HG03175 (cell line): ENCODE data around the gene LAGE3.
"Not testable (repeated sequence)": the region's sequence is repeated elsewhere in the genome, so short reads cannot be mapped to it uniquely, and the experiment has no call there.

Experiments
- ATAC-seq: cut with Tn5 transposase; IDR thresholded peaks from one replicate; pipeline ENCODE4 v1.9.1; 2021; ENCODE audit warnings: mild to moderate bottlenecking, moderate library complexity; ENCODE audit not compliant: unreplicated experiment

LAGE3 gene

DNA sequence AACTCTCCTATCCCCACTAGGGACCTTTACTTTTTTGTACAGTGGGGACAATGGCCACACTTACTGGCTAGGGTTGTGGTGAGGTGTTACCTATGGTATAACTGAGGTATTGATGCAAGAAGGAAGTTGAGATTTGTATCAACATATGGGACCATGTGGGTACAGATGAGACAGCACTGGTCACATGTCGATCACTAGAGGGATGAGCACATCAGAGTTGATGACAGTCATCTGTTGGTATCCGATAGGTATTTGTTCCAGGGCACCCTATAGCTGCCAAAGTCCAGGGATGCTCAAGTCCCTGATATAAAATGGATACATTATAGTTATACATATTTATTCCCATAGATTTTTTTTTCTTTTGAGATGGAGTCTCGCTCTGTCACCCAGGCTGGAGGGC is 23.9 kb upstream of the LAGE3 start:
- no peak for ATAC-seq

DNA sequence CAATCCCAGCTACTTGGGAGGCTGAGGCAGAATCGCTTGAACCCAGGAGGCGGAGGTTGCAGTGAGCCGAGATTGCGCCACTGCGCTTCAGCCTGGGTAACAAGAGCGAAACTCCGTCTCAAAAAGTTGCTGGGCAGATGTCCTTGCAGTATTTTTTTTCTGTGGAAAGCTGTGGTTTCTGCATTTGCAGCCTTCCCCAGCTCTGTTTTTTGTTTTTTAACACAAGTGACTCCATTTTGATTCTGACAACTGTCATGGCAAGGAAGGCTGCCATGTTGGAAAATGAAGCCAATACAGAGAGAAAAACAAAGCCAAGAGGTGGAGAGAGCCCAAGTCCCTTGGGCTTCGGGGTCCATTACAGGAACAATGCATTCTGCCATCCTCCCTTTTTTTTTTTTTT is 23.0 kb upstream of the LAGE3 start:
- no peak for ATAC-seq

DNA sequence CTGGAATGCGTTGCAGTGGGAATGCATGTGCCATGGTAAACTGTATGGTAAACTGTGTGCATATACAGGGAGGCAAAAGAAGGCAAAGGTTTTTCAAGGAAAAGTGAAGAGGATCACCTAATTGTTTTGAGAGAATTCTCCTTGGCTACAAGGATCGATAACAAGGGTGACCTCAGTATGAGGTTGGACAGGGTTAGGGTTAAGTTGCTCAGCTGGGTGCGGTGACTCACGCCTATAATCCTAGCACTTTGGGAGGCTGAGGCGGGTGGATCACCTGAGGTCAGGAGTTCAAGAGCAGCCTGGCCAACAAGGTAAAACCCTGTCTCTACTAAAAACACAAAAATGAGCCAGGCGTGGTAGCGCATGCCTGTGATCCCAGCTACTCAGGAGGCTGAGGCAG is 22.3 kb upstream of the LAGE3 start:
- ATAC-seq = not testable (repeated sequence)

DNA sequence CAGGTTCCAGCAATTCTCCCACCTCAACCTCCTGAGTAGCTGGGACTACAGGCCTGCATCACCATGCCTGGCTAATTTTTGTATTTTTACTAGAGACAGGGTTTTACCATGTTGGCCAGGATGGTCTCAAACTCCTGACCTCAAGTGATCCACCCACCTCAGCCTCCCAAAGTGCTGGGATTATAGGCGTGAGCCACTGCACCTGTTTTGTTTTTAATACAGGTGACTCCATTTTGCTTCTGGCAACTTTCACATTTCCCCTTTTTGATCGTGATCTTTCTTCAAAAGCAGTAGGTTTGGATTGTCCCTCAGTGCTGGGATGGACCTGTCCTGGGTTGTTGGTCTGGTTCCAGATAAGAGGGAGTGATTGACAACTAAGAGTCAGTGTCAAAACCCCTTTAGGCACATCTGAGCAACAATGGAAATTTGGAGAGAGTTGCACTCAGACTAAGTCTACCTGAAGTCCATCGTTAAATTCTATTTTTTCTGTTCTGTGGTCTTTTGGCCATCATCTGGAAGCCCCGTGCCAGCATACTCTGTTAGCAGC is 17.6 kb upstream of the LAGE3 start:
- ATAC-seq = not testable (repeated sequence)

DNA sequence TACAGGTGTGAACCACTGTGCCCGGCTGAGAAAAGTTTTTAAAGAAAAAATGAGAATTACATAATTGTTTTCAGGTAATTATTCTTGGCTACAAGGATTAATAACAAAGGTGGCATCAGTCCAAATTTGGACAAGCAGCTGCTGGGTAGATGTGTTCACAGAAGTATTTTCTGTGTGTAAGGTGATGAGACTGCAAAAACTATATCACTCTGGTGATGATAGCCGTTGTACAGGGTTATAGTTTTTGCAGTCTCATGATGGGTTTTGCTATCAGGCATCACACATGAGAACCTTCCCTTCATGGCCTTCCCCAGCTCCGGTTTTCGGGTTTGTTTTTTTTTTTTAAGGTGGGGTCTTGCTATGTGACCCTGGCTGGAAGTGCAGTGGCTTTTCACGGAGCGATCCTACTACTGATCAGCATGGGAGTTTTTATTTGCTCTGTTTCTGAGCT is 16.4 kb upstream of the LAGE3 start:
- no peak for ATAC-seq

DNA sequence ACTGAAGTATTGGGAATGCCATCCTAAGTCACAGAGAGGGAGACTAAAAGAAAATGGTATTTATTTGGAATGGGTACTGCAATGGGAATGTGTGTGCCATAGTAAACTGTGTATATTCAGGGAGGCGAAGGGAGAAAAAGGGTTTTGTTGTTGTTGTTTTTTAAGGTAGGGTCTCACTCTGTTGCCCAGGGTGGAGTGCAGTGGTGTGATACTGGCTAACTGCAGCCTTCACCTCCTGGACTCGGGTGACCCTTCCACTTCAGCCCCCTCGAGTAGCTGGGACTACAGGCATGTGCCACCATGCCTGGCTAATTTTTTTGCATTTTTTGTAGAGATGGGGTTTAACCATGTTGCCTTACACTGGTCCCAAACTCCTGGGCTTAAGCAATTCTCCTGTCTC is 15.6 kb upstream of the LAGE3 start:
- no peak for ATAC-seq

DNA sequence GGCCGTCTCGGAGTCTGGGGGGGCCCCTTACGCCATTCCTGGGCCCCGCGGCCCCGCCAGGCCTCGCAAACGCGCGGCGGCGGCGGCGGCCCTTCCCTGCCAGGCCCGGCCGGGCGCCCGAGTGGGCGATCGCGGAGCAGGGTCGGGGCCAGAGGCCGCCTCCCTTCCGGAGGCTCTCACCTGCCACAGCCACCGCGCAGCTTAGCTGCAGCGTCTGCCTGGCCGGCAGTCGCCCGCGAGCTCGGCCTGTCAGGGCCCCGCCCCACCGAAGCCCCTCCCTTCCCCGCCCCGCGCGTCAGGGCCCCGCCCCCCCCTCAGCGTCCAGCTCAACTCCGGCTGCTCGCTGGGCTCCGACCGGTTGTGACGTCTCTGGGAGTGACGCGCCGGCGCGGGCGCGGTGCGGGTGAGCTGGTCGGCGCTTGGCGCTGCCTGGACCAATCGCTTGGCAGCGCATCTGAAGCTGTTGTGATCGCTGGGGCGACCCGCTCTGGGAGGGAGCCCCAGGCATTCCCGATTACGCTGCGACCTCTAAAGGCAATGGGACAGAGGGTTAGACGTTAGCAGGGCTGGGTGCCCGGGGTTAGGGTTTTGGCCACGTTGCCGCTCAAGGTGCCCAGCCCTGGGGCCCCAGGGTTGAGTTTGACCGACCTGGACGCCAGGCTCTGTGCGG is 11.5 kb upstream of the LAGE3 start, which contains the start of gene SLC10A3:
Gene SLC10A3 (minus strand): TSS at position 216 of the 670 bp plus-strand sequence. CDS start 1,689 bp downstream, outside the sequence.
- ATAC-seq = peak; percentile 83

DNA sequence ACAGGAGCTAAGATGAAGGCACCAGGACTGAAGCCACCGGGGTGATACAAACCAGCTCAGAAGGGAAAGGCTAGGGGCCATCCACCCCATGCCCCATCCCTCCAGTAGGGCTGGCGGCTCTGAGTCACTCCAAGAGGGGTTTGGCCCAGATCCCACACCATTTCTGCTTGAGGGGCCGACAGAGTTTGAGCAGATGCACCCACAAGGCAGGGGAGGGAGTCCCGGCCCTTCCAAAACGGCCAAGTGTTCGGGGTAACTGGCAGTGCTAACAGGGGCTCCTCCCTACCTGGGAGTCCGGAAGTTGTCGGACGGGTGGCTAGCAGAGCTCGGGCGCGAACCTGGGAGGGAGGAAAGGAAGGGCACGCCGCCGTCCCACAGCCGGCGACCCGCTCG is 10.9 kb upstream of the LAGE3 start:
- peak; percentile 18 for ATAC-seq

DNA sequence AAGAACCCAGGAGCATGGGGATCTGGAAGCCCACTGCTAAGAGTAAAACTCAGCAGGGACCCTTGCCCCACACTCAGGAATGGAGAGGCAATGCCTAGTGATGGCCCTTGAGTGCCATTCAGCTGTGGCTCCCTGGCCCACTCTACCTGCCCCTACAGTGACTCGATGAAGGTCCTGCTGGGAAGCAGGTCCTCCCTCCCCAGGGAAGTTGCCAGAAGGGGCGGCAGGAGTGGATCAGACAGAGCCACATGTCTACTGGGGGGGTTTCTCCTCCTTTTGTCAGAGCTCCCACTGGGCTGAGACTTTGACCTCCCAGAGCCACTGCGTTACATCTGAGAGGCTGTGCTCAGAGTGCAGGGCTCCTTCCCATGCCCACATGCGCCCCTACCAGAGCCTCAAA is 10.1 kb upstream of the LAGE3 start:
- ATAC-seq = no peak

DNA sequence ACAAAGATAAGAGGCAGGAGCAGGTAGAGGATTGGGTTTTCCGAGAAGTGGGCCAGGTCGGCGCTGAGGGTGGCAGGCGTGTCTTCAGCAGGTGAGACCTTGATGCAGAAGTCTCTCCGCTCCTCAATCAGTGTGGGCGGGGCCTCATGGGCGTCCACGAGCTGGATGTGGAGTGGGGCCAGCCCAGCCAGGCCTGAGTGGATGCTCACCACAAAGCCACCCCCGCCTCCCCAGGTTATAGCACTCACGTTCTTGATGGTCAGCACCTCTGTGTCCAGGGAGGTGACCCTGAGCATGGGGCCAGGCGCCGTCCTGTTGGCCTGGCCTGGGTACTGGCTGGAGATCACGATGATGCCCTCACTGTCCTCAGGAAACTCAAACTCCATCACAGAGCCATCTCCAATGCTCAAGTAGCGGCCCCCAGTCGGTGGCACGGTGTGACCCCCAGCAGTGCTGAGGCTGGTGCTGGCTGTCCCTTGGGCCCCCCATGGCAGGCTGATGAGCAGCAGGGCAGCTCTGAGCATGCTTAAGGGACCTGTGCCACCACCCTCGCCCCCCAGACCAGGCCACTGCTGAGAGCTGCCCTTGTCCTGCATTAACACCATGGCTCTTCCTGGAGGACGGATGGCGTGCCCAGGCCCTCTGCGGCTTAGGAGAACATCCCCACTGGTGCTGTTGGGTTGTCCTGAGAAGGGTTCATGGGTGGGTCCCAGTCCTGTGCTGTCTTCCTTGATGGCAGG is 9.4 kb upstream of the LAGE3 start:
- no peak for ATAC-seq

DNA sequence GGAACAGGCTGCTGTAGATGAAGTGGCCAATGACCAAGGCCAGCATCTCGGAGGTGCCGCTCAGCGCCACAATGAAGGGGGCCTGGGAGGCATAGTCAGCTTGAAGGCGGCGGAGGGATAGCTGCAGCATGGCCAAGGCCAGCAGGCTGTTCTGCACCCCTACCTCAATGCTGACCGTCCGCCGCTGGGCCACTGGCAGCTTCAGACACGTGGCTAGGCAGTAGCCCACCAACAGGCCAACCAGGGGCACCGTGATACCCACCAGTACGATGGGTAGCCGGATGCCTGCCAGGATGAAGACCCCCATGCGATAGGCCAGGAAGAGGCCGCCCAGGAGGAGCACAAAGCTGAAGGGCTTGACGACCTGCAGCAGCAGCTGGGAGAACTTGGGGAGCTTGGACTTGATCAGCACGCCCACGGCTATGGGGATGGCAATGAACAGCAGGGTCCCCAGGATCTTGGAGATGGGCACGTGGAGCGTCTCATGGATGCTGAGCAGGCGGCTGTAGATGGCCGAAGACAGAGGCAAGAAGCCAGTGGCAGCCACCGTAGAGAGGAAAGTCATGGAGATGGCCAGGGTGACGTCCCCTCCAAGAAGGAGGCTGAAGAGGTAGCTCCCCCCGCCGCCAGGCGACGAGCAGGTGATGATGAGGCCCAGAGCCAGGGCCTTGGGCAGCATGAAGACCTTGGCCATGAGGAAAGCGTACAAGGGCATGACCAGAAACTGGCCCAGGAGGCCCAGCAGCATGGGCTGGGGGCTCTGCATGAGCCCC is 8.6 kb upstream of the LAGE3 start:
- no peak for ATAC-seq

DNA sequence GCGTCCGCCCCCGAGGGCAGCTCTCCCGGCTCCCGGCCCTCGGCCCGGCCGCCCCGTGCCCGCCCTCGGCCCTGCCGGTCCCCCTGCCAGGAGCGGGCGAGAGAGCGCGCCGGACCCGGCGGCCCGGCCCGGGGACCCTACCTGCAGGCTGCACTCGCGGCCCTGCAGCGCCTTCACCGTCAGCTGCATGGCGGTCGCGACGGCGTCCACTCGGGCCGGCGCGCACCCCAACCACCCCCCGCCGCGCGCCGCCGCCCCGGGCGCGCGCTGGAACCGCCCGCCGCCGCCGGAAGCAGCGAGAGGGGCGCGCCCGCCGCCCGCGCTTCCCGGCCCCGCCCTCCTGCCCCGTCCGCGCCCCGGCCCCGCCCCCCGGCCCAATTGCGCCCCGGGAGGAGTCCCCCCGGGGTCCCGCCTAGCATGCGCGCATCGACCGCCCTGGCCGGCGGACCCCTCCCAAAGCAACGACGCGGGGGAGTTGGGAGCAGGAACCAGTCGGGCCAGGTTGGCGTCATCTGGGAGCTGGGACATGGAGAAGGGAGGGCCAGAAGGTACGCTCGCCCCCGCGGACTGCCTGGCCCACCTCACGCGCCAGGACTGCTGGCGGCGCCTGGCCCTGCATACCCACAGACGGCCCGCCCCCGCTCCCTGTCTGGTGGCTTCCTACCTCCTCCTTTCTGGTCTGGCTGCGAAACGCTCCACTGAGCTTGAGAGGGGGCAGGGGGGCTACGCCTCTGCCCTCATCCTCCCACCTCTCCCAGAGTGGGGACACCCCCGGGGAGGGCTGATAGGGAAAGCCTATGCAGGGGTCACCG is 7.5 kb upstream of the LAGE3 start, which contains the start of gene UBL4A:
Gene UBL4A (minus strand): TSS at position 220 of the 812 bp plus-strand sequence. CDS start 31 bp downstream, at position 189.
- ATAC-seq = no peak

DNA sequence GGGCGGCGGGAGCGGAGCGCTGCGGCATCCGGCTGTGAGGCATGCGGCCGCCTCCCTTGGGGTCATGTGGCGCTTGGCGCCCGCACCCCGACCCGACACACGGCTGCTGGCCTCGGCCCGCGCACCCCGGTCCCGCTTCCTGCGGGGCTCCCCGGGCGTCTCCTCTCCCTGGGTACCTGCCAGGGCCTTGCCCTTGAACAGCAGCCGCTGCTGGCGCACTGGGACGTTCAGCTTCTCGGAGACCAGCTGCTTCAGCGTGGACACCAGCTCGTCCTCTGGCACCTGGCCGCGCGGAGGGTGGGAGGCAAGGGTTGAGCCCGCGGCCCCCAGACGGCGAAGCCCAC is 6.9 kb upstream of the LAGE3 start:
- ATAC-seq = no peak

DNA sequence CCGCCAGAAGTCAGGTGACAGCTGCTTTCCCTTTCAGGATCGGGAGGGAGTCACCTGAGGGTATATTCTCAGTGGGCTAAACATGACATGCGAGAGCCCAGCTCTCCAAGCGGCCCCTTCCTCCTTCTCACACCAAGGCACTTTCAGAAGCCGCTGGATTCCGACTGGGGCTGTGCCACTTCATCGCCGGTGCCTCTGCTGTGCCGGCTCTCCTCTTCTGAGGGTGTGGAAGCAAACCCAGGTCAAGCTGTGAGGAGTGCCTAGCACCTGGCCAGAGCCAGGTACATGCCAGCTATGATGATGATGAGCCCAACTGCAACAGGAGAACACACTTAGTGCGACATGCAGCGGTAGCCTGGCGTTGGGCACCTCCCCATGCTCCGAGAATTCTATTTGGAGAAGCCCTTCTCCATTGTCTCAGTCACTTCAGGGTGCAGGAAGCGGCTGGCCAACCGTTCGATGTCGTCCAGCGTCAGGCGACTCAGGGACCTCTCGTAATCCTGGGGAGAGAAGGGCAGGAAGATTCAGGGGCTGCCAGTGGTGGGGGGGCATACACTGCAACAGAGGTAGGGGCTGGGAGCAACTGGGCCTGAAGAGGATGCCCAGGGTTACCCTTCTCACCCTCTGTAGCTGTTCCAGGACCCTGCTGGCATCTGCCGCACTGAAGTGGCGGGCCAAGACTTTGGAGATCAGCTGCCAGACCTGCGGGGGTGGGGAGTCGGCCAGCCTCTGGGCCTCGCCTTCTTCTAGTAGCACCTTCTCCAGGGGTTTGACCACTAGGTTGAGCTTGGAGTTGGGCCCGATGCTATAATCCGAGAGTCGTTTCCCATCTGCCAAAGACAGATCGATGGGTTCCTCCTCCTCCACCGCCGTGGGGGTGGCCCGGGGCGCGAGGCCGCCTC is 6.3 kb upstream of the LAGE3 start:
- ATAC-seq = no peak

DNA sequence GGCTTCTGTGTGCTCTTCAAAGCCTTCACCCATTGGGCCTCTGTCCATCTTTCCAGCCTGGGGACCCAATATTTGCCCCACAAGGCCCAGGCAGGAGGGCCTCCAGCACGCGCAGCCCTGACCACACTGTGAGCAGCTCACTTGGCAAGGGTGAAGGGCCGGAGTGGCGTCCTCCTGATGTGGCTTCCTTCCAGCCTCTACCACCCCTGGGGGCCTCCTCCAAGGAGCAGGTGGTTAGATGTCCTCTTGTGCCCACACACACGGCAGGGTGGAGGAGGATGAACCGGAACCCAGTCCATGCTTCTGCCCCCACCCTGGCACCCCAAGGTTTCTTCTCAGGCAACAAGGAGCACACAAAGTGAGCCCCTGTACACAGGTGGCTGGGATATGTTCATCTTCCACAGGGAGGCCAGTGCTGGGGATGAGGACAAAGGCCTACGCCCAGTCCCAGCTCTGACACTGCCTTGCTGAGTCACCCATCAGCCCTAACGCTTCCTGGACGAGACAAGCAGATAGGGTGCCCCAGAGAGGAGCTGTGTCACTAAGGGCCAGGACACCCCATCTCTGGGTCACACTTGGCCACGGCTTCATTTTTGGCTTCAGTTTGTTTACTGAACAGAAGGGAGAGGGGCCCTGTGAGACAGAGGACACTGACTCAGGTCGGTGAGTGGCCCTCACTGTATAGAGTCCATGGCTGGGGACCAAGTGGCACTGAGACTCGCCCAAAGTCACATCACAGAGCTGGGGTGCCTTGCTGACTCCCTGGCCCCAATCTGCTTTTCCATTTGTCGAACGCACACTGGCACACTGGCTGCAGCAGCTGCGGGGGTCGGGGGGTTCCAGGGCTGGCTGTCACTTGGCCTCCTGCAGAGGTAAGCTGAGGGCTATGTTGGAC is 5.4 kb upstream of the LAGE3 start:
- ATAC-seq = no peak

DNA sequence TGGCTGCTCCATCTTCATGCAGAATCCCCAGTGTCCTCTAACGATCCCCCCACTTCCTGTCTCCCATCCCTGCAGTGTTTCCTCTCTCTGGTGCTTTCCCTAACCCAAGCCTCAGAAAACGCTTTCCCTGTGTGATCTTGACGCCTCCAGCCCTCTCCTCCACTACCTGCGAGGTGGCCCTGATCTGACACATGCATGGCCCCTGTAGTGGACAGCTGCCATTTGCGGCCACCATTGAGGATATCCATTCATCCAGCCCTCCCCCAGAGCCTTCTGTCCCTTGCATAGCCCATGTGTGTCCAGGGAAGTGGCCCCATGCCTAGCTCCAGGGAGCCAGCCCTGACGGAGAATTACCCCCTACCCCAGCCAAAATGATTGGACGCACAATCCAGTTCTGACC is 4.2 kb upstream of the LAGE3 start:
- ATAC-seq = no peak

DNA sequence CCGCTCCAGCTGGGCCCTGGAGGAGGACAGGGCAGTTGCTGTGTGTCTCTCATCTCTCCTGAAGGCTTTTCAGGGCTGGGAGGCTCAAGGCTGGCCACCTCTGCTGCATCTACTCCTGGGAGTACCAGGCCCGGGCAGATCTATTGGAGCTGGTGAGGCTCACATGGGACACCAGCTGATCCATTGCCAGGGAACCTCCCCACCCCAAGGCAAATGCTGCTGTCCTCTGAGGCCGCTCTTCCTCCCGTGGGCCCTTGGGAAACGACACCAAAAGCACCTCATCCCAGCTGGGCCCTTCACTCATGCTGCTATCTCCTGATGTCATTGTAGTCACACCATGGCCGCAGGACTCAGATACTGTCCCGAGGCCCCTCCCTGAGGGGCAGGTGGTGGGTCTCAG is 3.7 kb upstream of the LAGE3 start:
- ATAC-seq = no peak

DNA sequence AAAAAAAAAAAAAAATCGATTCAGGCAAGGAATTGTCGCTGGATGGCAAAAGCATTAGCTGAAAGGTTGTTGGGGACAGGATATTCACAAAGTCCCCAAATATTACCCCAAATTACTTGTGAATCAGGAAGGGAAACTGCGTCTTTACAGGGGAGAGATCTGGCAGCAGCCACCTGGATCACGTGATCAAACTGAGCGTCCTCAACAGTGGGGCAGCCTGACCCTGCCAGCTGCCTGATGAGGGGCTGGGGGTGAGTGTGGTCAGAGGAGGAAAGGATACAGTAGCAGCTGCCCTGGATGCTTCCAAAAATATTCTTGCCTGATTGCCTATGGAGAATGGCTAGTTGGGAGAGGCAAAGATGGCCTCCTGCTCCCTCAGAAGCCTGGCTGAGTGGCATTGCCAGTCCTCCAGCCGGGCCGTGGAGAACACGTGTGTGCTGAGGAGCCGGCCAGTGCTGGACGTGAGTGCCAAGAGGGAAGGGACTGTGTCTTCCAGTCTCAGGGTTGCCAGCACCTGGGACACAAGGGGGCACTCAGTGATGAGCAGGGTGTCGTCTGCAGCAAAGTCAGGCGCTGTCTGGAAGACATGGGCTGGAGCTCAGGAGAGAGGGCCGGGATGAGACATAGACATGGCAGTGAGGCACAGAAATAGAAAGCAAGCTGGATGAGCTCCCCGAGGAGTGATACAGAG is 3.0 kb upstream of the LAGE3 start:
- ATAC-seq = no peak
